ENCODE results near the gene RNF17.

RNF17 gene

DNA sequence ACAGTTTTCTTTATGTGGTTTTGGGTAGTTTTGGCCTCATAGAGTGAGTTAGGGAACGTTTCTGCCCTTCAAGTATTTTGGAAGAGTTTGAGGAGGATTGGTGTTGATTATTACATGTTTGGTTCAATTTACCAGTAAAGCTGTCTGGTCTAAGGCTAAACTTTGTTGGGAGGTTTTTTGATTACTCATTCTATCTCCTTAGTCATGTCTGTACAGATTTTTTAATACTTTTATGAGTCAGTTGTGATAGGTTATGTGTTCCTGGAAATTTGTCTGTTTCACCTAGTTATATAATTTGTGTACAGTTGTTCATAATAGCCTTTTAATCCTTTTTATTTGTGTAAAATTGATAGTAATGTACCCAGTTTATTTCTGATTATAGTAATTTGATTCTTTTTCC is 20.4 kb downstream of the RNF17 start (continued):
- TF ChIP-seq, protein P1, sequence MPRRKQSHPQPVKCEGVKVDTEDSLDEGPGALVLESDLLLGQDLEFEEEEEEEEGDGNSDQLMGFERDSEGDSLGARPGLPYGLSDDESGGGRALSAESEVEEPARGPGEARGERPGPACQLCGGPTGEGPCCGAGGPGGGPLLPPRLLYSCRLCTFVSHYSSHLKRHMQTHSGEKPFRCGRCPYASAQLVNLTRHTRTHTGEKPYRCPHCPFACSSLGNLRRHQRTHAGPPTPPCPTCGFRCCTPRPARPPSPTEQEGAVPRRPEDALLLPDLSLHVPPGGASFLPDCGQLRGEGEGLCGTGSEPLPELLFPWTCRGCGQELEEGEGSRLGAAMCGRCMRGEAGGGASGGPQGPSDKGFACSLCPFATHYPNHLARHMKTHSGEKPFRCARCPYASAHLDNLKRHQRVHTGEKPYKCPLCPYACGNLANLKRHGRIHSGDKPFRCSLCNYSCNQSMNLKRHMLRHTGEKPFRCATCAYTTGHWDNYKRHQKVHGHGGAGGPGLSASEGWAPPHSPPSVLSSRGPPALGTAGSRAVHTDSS (tag by site-specific recombination; IDR thresholded peaks at IDR 0.05) = no peak
- no peak for TF ChIP-seq ZNF433 (tag by site-specific recombination; IDR thresholded peaks at IDR 0.05; ENCODE audit: low read depth)

DNA sequence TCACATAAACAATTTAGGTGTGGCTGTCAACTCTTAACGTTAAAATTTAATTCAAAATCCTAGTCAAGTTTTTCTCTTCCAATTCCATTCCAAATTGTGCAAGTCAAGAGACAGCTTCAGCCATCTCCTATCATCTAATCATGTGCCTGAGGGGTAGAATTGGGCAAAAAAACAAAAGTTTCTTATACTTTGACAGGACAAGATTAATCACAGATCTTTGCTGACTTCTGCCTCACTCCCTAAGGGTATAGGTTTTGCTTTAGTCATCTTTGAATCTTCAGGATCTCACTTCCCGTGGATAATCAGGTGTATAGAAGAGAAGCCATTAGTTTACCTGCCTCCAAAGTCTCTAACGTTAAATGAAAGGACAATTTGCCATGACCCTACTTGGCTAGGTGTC is 24.6 kb downstream of the RNF17 start:
- Histone ChIP-seq H3K4me3 (ENCODE audit: low read depth, low read length) (no peak overlapping the region), H3K9me3 (ENCODE audit: control insufficient read depth, insufficient read depth, low read depth, low read length) (no peaks in the 10 kb centered on the region), H3K36me3 (ENCODE audit: control insufficient read depth in 2 of 2, insufficient read depth in 1 of 2, low read length in 2 of 2) (no peaks in the 10 kb centered on the region), H3K27ac (ENCODE audit: extremely low read depth, low read depth, low read length) (no peak overlapping the region), H3K4me1 (ENCODE audit: control insufficient read depth, insufficient read depth, low read length) (no peaks in the 10 kb centered on the region)
- POLR2A ChIA-PET = no interaction called here
- CTCF ChIA-PET = no interaction called here
- TF ChIP-seq, protein P2, sequence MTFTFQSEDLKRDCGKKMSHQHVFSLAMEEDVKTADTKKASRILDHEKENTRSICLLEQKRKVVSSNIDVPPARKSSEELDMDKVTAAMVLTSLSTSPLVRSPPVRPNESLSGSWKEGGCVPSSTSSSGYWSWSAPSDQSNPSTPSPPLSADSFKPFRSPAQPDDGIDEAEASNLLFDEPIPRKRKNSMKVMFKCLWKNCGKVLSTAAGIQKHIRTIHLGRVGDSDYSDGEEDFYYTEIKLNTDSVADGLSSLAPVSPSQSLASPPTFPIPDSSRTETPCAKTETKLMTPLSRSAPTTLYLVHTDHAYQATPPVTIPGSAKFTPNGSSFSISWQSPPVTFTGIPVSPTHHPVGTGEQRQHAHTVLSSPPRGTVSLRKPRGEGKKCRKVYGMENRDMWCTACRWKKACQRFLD (tag by site-specific recombination; IDR thresholded peaks at IDR 0.05) = no peak
- TF ChIP-seq ZIC2 (tag by site-specific recombination; IDR thresholded peaks at IDR 0.05) = no peak
- TF ChIP-seq, protein P3, sequence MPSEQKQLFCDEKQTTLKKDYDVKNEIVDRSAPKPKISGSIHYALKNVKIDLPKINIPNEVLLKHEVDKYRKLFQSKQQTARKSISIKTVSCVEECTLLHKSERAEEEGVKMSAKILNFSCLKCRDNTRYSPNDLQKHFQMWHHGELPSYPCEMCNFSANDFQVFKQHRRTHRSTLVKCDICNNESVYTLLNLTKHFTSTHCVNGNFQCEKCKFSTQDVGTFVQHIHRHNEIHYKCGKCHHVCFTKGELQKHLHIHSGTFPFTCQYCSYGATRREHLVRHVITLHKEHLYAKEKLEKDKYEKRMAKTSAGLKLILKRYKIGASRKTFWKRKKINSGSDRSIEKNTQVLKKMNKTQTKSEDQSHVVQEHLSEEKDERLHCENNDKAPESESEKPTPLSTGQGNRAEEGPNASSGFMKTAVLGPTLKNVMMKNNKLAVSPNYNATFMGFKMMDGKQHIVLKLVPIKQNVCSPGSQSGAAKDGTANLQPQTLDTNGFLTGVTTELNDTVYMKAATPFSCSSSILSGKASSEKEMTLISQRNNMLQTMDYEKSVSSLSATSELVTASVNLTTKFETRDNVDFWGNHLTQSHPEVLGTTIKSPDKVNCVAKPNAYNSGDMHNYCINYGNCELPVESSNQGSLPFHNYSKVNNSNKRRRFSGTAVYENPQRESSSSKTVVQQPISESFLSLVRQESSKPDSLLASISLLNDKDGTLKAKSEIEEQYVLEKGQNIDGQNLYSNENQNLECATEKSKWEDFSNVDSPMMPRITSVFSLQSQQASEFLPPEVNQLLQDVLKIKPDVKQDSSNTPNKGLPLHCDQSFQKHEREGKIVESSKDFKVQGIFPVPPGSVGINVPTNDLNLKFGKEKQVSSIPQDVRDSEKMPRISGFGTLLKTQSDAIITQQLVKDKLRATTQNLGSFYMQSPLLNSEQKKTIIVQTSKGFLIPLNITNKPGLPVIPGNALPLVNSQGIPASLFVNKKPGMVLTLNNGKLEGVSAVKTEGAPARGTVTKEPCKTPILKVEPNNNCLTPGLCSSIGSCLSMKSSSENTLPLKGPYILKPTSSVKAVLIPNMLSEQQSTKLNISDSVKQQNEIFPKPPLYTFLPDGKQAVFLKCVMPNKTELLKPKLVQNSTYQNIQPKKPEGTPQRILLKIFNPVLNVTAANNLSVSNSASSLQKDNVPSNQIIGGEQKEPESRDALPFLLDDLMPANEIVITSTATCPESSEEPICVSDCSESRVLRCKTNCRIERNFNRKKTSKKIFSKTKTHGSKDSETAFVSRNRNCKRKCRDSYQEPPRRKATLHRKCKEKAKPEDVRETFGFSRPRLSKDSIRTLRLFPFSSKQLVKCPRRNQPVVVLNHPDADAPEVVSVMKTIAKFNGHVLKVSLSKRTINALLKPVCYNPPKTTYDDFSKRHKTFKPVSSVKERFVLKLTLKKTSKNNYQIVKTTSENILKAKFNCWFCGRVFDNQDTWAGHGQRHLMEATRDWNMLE (tag by site-specific recombination; conservative IDR thresholded peaks at IDR 0.05; ENCODE audit: low read depth) = no peak
- TF ChIP-seq ZNF354C (tag by site-specific recombination; IDR thresholded peaks at IDR 0.05; ENCODE audit: borderline replicate concordance, low read depth) = no peak
- TF ChIP-seq KLF1 (tag by site-specific recombination; IDR thresholded peaks at IDR 0.05) = no peak
- TF ChIP-seq EGR2 (tag by site-specific recombination; IDR thresholded peaks at IDR 0.05; ENCODE audit: low read depth) = no peak
- TF ChIP-seq ZNF146 (tag by site-specific recombination; IDR thresholded peaks at IDR 0.05) = no peak
- TF ChIP-seq ZNF274 (IDR thresholded peaks at IDR 0.05; ENCODE audit: low read length) = no peak
- no peak for TF ChIP-seq ZNF274 (tag by site-specific recombination; IDR thresholded peaks at IDR 0.05; ENCODE audit: borderline replicate concordance)
- TF ChIP-seq ZNF391 (tag by site-specific recombination; IDR thresholded peaks at IDR 0.05; ENCODE audit: borderline replicate concordance, low read depth) = no peak
- TF ChIP-seq ZSCAN16 (tag by site-specific recombination; IDR thresholded peaks at IDR 0.05) = no peak
- no peak for TF ChIP-seq REPIN1 (tag by site-specific recombination; IDR thresholded peaks at IDR 0.05; ENCODE audit: low read depth)
- TF ChIP-seq ZNF426 (tag by site-specific recombination; IDR thresholded peaks at IDR 0.05) = no peak
- TF ChIP-seq ZNF214 (tag by site-specific recombination; IDR thresholded peaks at IDR 0.05; ENCODE audit: borderline replicate concordance) = no peak
- no peak for TF ChIP-seq PRDM2 (tag by site-specific recombination; IDR thresholded peaks at IDR 0.05; ENCODE audit: borderline replicate concordance)
- TF ChIP-seq PRDM10 (tag by site-specific recombination; IDR thresholded peaks at IDR 0.05) = no peak
- TF ChIP-seq SP2 (tag by site-specific recombination; IDR thresholded peaks at IDR 0.05) = no peak
